AG20443 (cell line): Measurements from ENCODE around the gene PRDM5.

Experiments used
- DNase-seq: peaks from one replicate; pipeline ENCODE4 v3.0.0; 2012; ENCODE audit warnings: low spot score, mixed read lengths

Gene PRDM5

GRCh38 chr4:120903419-120903818 lies 19.1 kb downstream of the PRDM5 start:
- DNase-seq = no peak

GRCh38 chr4:120902925-120903324 lies 19.6 kb downstream of the PRDM5 start:
- DNase-seq = no peak

- DNase-seq = no peak
Observed at GRCh38 chr4:120901731-120902130, 20.8 kb downstream of the PRDM5 start.

GRCh38 chr4:120897981-120898719 lies 24.4 kb downstream of the PRDM5 start:
- no peak for DNase-seq

GRCh38 chr4:120895554-120895953 lies 27.0 kb downstream of the PRDM5 start:
- no peak for DNase-seq

DNA sequence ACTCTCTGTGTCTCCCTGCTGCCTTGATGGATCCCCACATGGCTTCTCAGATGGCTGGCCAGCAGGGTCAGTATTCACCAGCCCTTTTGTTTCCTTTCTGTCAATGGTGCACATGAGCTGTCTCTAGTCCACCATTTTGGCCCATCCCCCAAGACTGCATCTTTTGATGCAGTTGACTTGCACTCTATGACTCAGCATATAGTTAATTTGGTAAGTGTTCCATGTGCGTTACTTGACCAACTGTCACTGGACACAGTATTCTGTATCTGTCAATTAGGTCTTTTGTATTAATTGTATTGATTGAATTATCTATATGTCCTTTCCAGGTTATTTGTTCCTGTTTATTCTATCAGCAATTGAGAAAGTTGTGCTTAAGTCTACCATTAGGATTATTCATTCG lies 29.2 kb downstream of the PRDM5 start:
- no peak for DNase-seq

- no peak for DNase-seq
Observed at GRCh38 chr4:120886191-120886590, 36.3 kb downstream of the PRDM5 start.

- no peak for DNase-seq
Observed at GRCh38 chr4:120881846-120882245, 40.7 kb downstream of the PRDM5 start.

DNA sequence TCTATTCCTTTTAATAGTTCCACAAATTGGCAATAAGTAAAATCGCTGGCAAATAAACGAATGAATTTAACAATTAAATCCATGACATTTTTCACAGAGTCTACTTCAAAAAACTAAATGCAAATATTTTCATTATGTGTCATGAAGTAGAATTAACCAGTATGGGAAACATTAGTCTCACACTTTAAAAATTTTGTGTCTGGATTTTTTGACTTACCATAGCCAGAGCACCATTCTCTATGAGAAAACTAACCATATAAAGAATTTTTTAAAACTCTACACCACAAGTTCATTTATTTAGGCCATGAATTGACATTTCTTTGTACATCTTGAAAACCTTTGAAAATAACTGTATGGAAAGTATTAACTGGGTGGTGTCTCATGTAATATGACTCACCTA lies 41.2 kb downstream of the PRDM5 start:
- no peak for DNase-seq

DNA sequence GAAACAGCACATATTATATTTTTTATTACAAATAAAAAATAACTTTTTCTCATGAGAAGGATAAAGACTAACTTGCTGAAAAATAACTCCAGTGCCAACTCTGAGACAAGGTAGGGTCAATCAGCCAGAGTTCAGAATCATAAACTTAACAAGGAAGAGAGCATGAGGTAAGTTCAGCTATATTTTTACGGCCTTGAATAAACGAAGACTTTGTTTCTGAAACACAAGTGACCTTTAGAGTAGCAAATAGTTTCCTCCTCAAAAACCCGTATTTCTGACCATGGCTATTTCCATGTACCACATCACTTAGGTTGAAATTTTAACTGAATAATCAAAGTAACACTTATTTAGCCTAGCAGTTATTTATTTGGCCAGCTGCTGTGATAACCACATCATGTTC lies 45.5 kb downstream of the PRDM5 start:
- DNase-seq = no peak

DNA sequence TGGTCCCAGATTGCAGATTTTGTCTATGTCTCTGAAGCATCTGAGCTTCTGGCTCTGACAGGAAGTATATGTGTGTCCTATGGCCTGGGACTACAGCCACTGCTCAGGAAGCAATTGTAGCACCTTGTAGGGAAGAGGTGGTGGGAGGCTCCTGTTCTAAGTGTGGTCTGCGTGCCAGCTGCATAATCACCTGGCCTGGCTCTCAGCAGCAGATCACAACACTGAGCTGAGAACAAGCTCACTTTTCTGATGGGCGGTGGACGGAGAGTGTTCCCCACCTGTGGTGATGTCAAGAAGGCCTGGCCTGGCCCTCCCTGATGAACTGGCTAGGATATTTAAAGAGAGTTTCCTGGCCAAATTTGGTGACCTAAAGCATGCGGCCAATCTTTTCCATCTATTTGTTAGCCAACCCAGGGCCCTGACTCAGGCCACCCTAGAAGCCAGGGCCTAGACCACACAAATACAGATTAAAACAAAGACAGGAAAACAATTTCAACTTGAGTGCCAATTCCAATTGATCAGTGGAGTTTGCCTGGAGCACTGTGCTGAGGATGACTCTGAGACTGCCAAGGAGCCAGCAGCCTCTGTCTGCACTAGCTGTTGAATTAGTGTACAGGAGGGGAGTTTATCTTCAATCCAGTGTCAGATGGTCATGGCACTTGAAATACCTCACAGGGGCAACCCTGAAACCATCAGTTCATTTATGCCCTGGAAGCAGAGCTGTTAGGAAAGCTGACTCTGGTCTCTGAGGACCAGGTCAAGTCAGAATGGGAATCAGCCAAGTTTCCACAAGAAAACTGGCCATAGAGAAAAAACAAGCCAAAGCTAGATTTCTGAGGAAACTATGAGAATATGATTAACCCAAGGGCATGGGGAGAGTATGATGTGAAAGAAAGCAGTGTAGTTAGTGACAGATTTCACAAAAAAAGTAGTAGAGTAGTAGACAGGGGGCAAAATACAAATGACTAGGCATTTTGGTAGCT lies 47.4 kb downstream of the PRDM5 start:
- peak; percentile 18 for DNase-seq

DNA sequence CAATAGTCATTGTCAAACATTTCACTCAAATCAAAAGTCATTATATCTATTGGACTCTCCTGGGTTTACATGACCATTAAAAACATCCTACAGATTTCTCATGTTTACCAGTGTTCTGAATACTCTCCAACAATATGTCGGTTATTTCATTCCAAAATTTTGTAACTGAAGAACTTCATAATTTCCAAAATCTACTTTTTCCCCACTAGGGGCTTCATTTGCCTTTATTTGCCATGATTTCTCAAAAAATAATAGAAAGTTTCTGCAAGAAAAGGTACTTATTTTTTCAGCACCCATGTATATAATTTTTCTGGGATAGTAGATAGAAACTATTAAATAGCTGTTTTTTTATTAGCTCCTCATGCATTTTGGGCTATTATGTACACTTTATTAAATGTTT lies 49.0 kb downstream of the PRDM5 start:
- no peak for DNase-seq

DNA sequence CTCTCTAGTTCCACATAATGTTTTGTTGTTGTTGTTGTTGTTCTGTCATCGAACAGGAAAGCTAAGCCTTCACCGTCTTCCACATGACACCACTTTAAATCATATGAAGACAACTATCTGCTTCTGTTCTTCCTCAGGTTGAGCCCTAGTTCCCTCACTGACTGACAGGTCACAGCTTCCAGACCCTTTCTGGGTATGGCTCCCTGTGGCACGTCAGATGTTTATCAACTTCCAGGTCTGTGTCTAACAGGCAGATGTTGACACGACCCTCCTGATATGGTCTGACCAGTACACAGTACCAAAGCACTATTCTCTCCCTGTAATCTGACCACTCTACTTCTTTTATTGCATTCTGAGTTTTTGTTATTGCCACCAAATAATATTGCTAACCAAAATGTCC lies 51.4 kb downstream of the PRDM5 start:
- no peak for DNase-seq

- no peak for DNase-seq
Observed at GRCh38 chr4:120870279-120870673, 52.2 kb downstream of the PRDM5 start.

DNA sequence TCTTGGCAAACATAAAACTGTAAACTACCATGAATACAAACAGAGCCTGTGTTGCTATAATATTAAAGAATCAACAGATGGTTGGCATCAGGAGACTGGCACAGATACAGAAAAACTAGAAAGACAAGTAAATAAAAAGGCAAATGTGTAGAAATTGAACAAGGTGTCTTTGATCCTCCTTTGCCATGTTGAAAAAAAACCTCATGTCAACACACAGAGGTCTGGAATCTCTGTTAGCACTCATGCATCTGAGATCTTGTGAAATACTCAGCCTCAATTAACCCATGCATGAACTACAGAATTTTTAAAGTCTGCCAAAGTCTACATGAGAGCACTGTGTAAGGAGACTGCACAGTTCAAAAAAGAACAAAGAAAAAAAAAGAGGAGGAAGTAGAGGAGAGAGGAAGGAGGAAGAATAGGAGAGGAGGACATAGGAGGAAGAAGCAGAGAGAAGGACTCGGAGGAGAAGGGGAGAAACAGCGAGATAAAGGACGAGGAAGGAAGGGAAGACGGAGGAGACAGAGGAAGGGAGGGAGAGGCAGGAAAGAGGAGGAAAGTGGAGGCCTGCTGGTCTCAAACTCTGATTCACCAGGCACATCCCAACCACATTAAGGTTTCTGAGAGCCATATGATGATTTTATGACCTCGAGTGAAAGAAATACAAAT lies 52.8 kb downstream of the PRDM5 start:
- no peak for DNase-seq

DNA sequence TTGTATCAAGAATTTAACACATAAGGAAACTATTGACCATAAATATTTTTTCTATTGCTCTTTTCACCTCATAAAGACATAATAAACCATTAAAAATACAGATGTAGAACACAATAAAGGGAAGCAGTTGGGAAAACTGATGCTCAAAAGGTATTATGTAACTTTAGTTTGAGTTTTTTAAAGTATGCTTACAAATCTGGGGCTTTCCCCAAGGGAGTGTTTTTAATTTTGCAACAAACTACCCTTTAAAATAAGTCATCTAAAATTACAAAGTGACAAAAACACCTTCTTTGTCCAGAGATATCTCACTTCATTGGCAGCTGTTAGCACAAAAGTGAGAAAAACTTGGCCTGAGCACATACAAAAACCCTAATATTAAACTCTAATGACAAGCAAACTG lies 55.0 kb downstream of the PRDM5 start:
- DNase-seq = no peak

GRCh38 chr4:120865985-120866384 lies 56.5 kb downstream of the PRDM5 start:
- DNase-seq = no peak

DNA sequence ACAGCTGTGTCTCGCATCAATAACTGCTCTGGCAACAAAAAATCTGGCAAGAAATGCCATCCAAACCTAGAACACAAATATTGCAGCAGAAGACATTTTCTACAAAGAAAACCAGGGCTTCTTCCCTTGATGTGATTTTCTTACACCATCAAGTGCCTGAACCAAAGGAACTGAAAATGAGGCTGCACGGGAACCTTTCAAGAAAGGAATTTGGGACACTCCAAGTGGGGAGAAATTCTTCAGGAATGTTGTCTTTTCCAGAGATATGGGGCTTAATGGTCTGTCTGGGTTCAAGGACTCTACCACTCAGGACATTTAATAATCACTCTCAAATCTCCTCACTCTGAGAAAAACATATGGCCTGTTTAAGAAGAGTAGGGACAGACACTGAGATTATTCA lies 57.6 kb downstream of the PRDM5 start:
- no peak for DNase-seq

DNA sequence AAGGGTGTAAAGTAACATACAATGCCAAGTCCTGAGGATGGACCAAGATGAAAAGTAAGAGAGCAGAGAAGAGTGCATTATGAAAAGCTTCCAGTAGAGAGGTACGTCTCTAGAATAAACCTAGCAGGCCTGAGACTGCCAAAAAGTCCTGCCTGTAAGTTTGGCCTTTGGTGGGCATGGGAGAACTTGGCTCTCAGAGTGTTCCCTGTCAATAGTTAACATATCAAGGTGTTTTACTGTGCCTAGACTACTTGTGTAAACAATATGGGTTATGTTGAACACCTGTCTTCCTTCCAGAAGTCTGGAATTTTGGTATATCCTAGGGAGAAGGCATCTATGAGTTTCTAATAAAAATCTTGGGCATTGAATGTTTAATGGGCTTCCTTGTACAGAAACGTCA lies 60.1 kb downstream of the PRDM5 start:
- no peak for DNase-seq

GRCh38 chr4:120861852-120862251 lies 60.7 kb downstream of the PRDM5 start:
- no peak for DNase-seq

DNA sequence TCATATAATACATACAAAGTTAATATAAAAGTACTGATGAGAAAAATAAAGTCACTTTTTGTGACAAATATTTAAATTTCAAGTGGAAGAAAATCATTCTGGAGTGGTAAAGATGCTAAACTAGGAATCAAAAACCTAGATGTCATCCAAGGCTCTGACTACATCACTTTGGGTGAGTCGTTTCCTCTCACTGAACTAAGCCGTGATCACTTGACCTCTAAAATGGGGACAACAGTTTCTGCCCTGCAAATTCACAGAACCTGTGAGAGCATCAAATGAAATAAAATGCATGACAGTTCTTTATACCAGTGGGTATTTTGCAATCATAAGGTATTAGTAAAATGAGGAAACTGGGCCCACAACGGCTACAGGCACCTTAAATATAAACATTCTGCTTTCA lies 63.8 kb downstream of the PRDM5 start:
- DNase-seq = no peak

DNA sequence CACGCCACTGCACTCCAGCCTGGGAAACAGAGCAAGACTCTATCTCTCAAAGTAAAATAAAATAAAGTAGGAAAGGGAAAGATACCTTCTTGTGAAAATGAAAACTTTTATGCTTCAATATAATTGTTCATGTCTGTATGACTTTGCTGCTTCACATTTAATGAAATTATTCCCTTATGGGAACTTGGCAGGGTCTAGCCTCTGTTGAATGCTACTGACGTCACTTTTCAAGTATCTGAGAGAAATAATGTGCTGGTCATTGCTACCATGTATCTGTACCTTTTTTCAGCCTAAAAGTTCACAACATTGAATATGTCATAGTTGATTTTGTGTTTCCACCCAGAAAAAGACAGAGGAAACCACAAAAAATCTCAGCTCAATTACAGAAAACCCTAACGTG lies 65.2 kb downstream of the PRDM5 start:
- peak; percentile 40 for DNase-seq

DNA sequence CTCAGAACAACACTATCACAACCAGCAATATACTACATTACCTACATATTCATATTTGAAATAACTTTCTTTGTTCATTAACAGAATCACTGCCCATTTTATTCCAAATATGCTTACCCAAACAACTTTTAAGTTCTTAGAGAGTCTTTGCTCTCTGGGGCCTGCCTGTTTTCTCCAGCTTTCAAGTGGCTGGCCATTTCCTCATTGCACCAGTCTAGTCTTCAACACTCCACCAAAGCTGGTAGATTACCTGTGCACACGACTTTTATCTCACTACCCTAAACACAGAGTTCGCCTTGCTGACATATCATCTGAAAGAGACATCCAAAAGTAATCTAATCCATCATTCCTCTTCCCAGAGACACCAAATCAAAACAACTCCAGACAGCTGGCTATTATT lies 66.2 kb downstream of the PRDM5 start:
- DNase-seq = no peak
